Germinal center (tissue), 1 donor: ENCODE measurements around the gene CREB3.

Experiments
- DNase-seq: peaks from one replicate; pipeline ENCODE4 v3.0.0; 2012; ENCODE audit warnings: mixed read lengths, low spot score

The CREB3 gene

DNA sequence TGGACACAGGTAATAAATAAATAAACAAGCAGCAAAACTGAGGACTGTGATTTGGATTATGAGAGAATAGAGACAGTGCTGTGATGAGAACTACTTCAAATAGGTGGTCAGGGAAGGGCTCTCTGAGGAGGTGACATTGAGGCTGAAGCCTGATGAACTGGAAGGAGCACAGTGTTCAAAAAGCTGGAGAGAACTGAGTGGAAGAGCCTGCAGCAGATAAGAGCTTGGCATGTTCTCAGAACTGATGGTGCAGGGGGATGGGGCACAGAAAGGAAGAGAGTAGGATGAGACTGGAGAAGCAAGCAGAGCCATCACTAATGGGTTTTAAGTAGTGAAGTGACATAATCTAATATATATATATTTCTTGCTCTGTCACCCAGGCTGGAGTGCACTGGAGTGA lies 31.5 kb upstream of the CREB3 start:
- DNase-seq = no peak

DNA sequence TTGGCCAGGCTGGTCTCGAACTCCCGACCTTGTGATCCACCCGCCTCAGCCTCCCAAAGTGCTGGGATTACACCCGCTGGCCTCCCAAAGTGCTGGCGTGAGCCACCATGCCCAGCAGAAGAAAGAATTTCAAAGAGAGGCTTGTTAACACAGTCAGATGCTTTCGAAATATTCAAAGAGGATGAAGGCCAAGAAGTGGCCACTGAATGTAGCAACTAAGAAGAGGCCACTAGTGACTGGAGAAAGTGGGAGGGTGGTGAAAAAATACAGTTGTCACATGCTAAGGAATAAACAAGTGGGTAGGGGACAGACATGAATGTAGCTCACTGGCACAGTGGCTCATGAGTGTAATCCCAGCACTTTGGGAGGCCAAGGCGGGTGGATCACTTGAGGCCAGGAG lies 29.8 kb upstream of the CREB3 start:
- no peak for DNase-seq

DNA sequence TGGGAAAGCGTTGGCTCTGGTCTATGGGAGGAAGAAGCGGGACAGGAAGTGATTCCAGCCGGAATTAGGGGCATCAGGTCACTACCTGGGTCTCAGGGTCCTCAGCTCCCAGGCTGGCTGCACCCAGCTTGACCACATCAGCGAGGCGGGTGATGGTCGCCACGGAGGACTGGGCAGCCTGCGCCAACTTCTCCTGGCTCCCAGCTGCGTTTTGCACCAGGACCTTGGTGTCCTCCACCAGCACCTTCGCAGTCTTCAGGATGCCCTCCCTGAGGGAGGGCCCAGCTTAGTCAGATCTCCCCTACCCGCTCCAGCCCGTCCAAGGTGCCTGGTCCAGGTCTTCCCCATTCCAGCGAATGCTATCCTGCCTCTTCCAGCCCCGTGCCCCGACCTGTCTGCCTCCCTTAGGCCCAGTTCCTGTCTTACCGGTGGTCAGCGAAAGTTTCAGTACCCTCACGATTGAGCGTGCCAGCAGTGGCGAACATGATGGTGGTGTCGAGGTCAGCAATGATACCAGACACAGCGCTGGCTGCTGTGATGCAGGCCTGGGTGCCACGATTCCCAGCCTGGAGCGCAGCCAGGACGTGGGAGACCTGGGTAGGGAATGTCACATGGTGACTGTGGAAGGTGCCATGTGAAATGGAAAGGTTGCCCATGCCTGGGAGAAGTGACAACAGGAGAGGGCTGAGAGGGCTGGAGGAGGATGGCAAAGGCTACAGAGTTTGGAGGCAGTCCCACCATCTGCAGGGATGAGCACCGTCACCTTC lies 28.4 kb upstream of the CREB3 start:
- no peak for DNase-seq

GRCh38 chr9:35705372-35705771 lies 27.1 kb upstream of the CREB3 start:
- DNase-seq = no peak

DNA sequence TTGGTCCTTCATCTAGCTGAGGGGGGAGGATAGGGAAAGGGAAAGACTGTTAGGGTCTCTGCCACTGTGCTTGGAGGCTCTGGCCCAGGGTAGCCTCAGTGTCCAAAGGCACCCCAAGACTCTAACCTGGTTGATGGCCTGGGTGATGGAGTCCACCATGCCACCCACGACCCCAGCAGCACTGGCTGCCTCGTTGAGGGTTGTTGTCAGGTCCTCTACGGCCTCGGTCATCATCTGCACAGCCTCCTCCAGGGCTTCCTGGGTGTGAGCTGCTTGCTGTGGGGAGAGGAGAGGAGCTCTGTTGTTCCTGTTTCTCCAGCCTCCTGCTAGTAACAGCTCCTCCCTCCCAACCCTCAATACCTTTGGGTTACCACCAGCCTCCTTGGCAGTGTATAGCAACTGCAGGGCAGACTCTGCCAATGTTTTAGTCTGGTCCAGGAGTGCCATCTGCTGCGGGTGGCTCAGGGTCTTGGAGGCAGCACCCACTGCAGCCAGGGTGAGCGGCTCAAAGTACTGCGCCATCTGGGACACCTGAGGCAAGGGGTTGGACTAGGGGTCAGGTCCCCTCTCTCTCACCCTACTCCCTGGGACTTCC lies 26.5 kb upstream of the CREB3 start:
- no peak for DNase-seq

DNA sequence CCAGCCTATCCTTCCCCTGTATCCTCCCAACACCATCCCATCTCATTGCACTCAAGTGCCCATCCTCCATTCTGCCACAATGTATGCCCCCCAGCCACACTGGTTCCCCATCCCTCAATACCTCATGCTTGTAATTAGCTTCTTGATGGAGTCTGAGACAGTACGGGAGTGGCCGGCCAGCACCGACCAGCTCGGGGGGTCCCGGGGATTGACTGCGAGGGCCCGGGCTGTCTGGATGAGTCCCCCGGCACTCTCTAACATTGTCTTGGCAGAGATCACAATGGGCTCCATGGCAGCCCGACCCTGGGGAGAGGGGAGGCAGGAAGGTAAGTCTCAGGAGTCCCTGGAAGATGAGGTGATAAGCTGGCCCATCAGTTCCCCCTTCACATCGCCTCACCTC lies 25.5 kb upstream of the CREB3 start:
- no peak for DNase-seq

GRCh38 chr9:35708146-35708545 lies 24.3 kb upstream of the CREB3 start:
- DNase-seq = no peak

- no peak for DNase-seq
These were observed 21.5 kb upstream of the CREB3 start for GRCh38 chr9:35710818-35711500.

DNA sequence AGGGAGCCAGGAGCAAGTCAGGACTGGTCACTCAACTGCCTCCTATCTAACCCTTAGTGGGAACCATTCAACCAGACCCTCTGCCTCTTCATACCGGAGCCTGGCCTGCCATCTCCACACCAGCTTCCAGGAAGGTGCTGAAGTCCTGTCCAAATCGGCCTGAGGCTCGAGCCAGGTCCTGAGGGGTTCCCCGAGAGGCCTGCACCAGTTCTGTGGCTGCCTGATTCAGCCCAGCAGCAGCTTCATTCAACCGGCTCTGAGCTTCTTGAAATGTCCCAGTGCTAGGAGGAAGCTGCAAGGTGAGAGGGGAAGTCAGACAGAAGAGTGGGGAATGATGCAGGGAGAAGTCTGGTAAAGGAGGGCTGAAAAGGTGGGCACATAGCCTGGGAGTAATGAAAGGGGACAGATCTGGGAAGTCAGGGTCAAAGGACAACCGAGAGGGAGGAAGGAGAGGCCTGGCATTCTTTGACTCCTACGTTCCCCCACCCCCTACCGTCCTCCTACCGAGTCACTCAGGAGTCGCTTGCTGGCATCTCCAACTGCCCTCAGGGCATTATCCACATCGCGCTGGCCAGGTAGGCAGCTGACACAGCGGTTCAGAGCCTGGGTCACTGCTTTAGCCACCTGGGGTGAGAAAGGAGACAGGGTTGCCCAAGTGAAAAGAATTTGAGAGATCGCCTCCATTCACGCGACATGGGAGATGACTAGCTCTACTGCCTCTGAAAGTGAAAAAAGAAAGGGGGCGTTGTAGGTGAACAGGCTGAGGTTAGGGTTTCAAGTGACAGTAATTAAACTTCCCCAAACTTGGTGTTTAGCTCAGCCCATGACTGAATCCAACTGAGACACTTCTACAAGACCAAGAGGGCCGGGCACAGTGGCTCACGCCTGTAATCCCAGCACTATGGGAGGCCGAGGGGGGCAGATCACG lies 20.7 kb upstream of the CREB3 start:
- DNase-seq = no peak

DNA sequence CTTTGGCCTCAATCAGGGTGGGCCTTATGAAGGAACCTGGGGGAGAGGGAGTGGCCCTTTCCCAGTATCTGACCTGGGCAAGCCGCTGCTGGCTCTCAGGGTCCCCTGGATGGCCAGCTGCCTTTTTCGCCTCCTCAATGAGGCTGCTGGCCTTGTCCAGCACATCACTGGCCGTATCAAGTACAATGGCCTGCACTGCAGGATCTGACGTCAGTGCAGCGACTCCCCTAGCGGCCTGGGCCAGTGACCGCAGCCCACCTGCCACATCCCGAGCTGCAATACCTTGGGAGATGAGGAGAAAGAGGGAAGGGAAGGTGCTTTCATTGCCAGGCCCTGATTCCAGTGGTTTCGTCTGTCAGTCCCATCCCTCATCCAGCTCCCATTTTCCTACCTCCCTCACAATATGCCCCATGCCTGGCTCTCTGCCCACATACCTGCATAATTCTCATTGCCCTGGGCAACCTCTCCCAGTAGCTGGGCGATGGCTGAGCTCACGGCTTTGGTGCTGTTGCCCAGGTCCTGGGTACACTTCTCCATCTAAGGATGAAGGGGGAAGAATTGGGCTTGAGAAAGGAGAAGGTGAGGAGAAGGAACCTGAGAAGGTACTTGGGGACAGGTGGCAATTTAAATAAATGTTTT lies 19.6 kb upstream of the CREB3 start:
- DNase-seq = no peak

GRCh38 chr9:35713578-35713977 lies 18.9 kb upstream of the CREB3 start:
- DNase-seq = no peak

DNA sequence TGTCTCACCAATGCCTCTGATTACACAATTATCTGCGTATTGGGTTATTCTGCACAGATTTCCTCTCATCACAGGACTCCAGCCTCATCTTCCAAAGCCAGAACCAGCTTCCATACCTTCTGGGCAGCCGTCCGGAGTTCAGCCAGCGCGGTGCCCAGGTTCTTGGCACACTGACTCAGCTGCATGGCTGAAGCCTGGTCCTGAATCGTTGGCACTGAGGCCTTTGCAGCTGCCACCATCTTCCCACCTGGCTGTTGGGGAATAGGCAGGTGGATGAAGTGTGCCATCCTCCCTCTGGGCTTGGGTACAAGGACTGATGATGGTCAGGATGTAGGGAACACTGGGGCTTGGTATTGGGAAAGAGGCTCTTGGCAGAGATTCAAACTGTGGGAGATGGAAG lies 18.3 kb upstream of the CREB3 start:
- no peak for DNase-seq

DNA sequence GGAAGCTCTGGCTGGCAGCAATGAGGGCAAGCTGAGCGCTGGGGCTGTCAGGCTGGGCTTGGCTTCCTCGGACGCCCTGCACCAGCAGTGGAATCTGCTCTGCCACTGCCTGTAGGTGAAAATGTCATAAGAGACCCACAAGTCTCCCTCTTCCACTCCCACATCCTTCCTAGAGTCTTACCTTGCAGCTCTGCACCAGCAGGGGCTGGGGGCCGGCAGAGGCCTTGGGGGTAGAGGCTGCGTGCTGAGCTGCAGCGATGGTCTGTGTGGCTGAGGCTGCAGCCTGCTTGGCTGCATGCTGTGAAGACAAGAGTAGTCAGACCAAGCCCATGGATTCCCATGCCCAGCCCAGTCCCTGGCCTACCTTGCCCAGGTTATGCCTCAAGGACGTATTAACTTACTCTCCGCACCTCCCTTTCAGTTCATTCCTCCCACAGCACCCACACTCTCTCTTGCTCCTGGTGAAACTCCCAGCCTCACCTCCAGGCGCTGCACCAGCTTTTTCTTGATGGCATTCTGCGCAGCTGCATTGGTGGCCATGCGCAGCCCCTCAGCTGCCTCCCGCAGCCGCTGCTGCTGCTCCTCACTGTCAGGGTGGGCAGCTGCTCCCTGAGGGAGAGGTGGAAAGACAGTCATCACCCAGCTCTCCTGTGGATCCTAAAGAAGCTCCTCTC lies 17.8 kb upstream of the CREB3 start:
- no peak for DNase-seq

- DNase-seq = no peak
These were observed 16.2 kb upstream of the CREB3 start for GRCh38 chr9:35716230-35716629.

- DNase-seq = no peak
These were observed 15.2 kb upstream of the CREB3 start for GRCh38 chr9:35717132-35717870.

DNA sequence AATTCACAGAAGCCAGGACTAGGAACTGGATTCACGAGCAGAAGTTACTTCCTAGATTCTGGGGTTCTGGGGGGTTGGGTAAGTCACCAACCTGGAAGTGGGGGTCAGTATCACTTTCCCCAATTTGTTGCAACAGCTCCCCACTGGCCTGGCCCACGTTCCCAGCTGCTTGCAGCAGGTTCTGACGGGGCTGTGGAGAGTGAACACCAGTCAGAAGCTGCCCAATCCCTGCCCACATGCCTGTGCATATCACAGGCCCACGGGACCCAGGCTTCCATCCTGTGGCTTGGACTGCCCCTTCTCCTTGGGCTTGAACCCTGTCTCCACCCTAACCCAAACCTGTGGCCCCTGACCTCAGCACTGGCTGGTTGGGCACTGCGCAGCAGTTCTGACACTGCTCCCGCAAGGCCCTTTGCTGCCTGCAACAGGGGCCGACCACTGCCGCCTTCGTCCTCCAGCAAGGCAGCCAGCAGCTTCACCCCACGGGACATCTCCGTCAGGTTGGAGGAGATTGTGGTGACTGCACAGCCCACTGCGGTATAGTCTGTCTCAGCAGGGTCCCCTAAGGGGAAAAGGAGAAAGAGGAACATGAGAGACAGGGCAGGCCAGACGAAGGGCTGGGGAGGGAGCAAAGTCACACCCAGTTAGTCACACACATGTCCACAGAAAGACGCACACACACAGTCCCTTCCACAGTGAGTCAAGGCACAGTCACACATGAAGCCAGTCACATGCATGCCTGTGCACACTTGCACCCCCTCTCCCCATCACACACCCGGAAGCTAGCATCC lies 13.6 kb upstream of the CREB3 start:
- peak; percentile 41 for DNase-seq

GRCh38 chr9:35719546-35719945 lies 12.9 kb upstream of the CREB3 start:
- DNase-seq = no peak

DNA sequence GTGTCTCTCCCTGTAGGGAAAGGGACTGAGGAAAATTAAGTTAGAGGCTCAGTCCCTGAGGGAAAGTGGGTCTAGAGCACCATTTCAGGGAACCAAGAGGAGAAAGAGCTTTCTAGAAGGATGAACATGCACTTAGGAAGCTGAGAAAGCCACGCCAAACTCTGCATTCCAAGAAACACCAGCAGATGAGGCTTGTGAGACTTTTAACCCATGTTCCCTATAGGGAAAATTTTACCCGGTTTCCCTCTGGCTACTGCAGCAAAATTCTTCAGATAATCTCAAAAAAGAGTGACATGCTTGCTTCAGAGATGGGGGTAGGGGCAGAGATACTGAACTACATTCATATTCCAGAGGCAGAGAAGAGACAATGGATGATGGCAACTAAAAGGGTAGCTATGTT lies 9.0 kb upstream of the CREB3 start:
- DNase-seq = no peak

- no peak for DNase-seq
These were observed 8.6 kb upstream of the CREB3 start for GRCh38 chr9:35723908-35724307.

DNA sequence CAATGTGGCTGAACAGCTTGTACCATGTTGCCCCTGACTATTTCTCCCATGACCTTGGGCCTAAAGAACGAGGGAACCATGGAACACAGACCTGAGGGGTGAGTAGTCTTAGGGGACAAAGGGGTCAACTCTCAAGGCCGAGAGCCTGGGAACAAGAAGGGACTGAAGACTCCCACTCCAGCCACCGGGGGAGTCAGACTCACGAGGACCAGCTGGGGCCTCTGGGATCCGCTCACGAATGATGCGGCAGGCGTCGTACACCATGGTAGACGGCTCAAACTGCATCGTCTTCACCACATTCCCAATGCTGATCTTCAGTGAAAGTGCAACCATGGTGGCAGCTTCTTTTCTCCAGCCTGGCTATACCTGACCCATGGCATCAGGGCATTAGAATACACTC lies 7.1 kb upstream of the CREB3 start:
- DNase-seq = no peak
